Stimulated activated CD8-positive, alpha-beta memory T cell treated with anti-CD3 and anti-CD28 coated beads, Interleukin-4, amount 100 ng/mL, for 4 hours (primary cell): ENCODE measurements around the gene PGC.

Experiments used
- DNase-seq, 2 donors: peaks; one replicate each; pipeline ENCODE4 v3.0.0-alpha.2; 2020; ENCODE audit warnings: low read depth in 2 of 2, low spot score in 1 of 2

The PGC gene

GRCh38 chr6:41747256-41748101, at the start of gene PGC:
Gene PGC, minus strand, starts transcription at chr6:41747397. Its CDS starts 63 bp downstream, at chr6:41747334.
- DNase-seq, result no peak

- DNase-seq, result no peak
These were observed 49.3 kb upstream of the PGC start for GRCh38 chr6:41796474-41796873.

- DNase-seq, result no peak
These were observed 44.8 kb upstream of the PGC start for GRCh38 chr6:41791984-41792383.

- DNase-seq, result no peak
These were observed 44.1 kb upstream of the PGC start for GRCh38 chr6:41791305-41791704.

- no peak for DNase-seq
These were observed 42.8 kb upstream of the PGC start for GRCh38 chr6:41790045-41790444.

GRCh38 chr6:41789390-41789724, 42.2 kb upstream of the PGC start:
- DNase-seq, result no peak

GRCh38 chr6:41787219-41787917, 40.2 kb upstream of the PGC start, which contains the start of gene TOMM6:
Gene TOMM6, plus strand, starts transcription at chr6:41787694. Its CDS starts 4 bp downstream, at chr6:41787698.
- peak; percentile 89 to 90 for DNase-seq

GRCh38 chr6:41786451-41787218, 39.4 kb upstream of the PGC start:
- peak; percentile 77 to 78 for DNase-seq

- DNase-seq, result no peak
These were observed 38.7 kb upstream of the PGC start for GRCh38 chr6:41785689-41786450.

- DNase-seq, result no peak
These were observed 38.1 kb upstream of the PGC start for GRCh38 chr6:41785254-41785653.

- no peak for DNase-seq
These were observed 37.5 kb upstream of the PGC start for GRCh38 chr6:41784581-41785171.

- DNase-seq, result no peak
These were observed 36.0 kb upstream of the PGC start for GRCh38 chr6:41783106-41783780.

- DNase-seq, result no peak
These were observed 34.2 kb upstream of the PGC start for GRCh38 chr6:41781366-41781730.

GRCh38 chr6:41780551-41781365, 33.6 kb upstream of the PGC start, which contains the start of gene PRICKLE4:
Gene PRICKLE4, plus strand, starts transcription at chr6:41780782. Its CDS starts 2,692 bp downstream, at chr6:41783474.
- no peak for DNase-seq

GRCh38 chr6:41779788-41780550, 32.8 kb upstream of the PGC start, which contains the start of gene FRS3:
Gene FRS3, minus strand, starts transcription at chr6:41779900. Its CDS starts 2,913 bp downstream, at chr6:41776987.
- DNase-seq, result peak; percentile 98 to 99

- no peak for DNase-seq
These were observed 32.1 kb upstream of the PGC start for GRCh38 chr6:41779336-41779735.

- no peak for DNase-seq
These were observed 31.7 kb upstream of the PGC start for GRCh38 chr6:41778895-41779294.
